ENCODE results near the gene RAB10. TPM values are rescaled to one million over a fixed set of nuclear protein-coding genes. Genes with fewer than 3 reads are reported as not detected.

The RAB10 gene
- total and polyA plus RNA-seq, 9 of the 15 experiments (the other 6 are each of a cell fraction or from before 2014, with no cell fraction given), result 25.1 to 214 (median 157) TPM

DNA sequence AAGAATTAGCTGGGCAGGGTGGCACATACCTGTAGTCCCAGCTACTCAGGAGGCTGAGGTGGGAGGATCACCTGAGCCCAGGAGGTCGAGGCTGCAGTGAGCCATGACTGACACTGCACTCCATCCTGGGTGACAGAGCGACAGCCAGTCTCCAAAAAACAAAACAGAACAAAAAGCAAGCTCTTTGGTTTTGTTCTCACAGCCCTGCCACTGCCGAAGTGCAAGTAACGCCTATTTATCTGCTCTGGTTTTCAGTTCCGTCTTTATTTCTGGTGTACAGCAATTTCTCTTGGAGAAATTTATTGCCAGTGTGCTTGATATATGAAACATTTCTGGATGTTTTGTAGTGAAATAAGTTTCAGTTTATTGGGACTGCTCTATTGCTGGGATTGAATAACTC is 61.9 kb downstream of the RAB10 start:
- H3K9ac ChIP-seq (ENCODE audit: insufficient read depth in 1 of 2, low read depth in 2 of 2, low read length in 2 of 2), result peak overlapping the region in 1 of 2 experiments; percentile 37; a peak in 1 of 4 replicates
- H3K79me2 ChIP-seq (ENCODE audit: control insufficient read depth, insufficient read depth, low read length), result peaks cover 98% of the 10 kb centered on the region
- in situ Hi-C loops (cut with MboI), result no loop called here
- no TSS peak for BruUV-seq (replicated peaks)
- H3K4me1 ChIP-seq (replicated peaks in 1 of 2; ENCODE audit: control insufficient read depth in 2 of 2, insufficient read depth in 2 of 2, low read length in 2 of 2), result no peaks in the 10 kb centered on the region
- intact Hi-C loops (cut with micrococcal nuclease), result no loop called here
- H3K9me3 ChIP-seq (replicated peaks; ENCODE audit: control insufficient read depth, insufficient read depth, low read depth, low read length), result no peaks in the 10 kb centered on the region
- H2AFZ ChIP-seq (ENCODE audit: low read depth, low read length), result no peak overlapping the region
- no peak for FAIRE-seq
- no peak overlapping the region for H3K27ac ChIP-seq (ENCODE audit: extremely low read depth, low read depth, low read length)
- no peak for ATAC-seq
- H4K20me1 ChIP-seq (replicated peaks; ENCODE audit: control insufficient read depth, insufficient read depth, low read length), result no peaks in the 10 kb centered on the region
- ChIA-PET POLR2A (interaction anchor here (0.9 to 1.3 kb wide), 3 partner anchors 9 to 53 kb away, joined by 3 read pairs; no protein-coding TSS in a partner anchor), CTCF (ENCODE audit: low intra/inter-chr PET ratio) (no interaction called here)
- H3K27me3 ChIP-seq (ENCODE audit: control insufficient read depth in 2 of 2, insufficient read depth in 2 of 2, low read length in 2 of 2), result no peaks in the 10 kb centered on the region
- H3K36me3 ChIP-seq (ENCODE audit: control insufficient read depth, insufficient read depth, low read length), result peaks cover 58% of the 10 kb centered on the region
- no peaks in the 10 kb centered on the region for H3K9me1 ChIP-seq (ENCODE audit: control insufficient read depth, insufficient read depth, low read length)
- DNase-seq (ENCODE audit: extremely low read depth in 1 of 4, low spot score in 3 of 4), result no peak
- TF ChIP-seq HDAC2 (IDR thresholded peaks at IDR 0.05) (no peak), E2F3 (CRISPR knock-in tag; IDR thresholded peaks at IDR 0.05) (no peak), ZNF584 (CRISPR knock-in tag; IDR thresholded peaks at IDR 0.05; ENCODE audit: low read depth) (no peak), NCOA6 (IDR thresholded peaks at IDR 0.05) (no peak), PHB (CRISPR knock-in tag; IDR thresholded peaks at IDR 0.05) (no peak), SREBF2 (CRISPR knock-in tag; IDR thresholded peaks at IDR 0.05) (no peak)
- TF ChIP-seq, protein P1, sequence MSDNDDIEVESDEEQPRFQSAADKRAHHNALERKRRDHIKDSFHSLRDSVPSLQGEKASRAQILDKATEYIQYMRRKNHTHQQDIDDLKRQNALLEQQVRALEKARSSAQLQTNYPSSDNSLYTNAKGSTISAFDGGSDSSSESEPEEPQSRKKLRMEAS (CRISPR knock-in tag; IDR thresholded peaks at IDR 0.05), result no peak
- H3K4me3 ChIP-seq, result no peak overlapping the region
- WGBS (ENCODE audit: insufficient coverage, low coverage, missing lambda C conversion rate), result 85% methylated on average over 5 of the region's 5 CpGs
- H3K4me2 ChIP-seq (ENCODE audit: insufficient read depth, low read length), result no peak overlapping the region

DNA sequence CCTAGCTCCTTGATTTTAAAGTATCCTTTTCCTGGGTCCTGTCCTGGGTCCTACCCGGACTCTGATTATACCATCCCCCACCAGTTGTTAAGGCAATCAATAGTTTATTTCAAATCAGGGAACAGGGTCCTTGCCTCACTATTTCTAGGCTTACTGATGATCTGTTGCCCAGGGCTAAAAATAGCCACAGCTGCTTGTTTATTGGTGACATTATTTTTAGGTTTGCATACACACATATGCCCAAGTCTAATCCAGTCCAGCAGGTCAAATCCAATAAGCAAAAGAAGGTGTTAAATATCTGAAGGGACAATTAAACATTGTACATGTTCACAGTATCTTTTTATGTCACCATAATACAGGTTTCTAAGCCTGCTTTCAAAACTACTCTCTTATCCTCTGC is 66.0 kb downstream of the RAB10 start:
- CTCF ChIA-PET (ENCODE audit: low intra/inter-chr PET ratio), result no interaction called here

More for the DNA sequence above, 66.0 kb downstream of the RAB10 start:
- intact Hi-C loops (cut with micrococcal nuclease) (no loop called here), in situ Hi-C loops (cut with MboI) (no loop called here)
- Histone ChIP-seq H3K4me2 (ENCODE audit: insufficient read depth, low read length) (no peak overlapping the region), H3K9ac (ENCODE audit: insufficient read depth in 1 of 2, low read depth in 2 of 2, low read length in 2 of 2) (no peak overlapping the region), H3K9me1 (ENCODE audit: control insufficient read depth, insufficient read depth, low read length) (no peaks in the 10 kb centered on the region), H2AFZ (ENCODE audit: low read depth, low read length) (no peak overlapping the region), H3K27me3 (ENCODE audit: control insufficient read depth in 2 of 2, insufficient read depth in 2 of 2, low read length in 2 of 2) (no peaks in the 10 kb centered on the region), H3K4me1 (replicated peaks in 1 of 2; ENCODE audit: control insufficient read depth in 2 of 2, insufficient read depth in 2 of 2, low read length in 2 of 2) (no peaks in the 10 kb centered on the region), H3K9me3 (replicated peaks; ENCODE audit: control insufficient read depth, insufficient read depth, low read depth, low read length) (0 out of 2 replicates have a peak, but pooled peaks cover 2% of the 10 kb centered on the region), H3K36me3 (ENCODE audit: control insufficient read depth, insufficient read depth, low read length) (peaks cover 79% of the 10 kb centered on the region), H3K4me3 (no peak overlapping the region), H4K20me1 (replicated peaks; ENCODE audit: control insufficient read depth, insufficient read depth, low read length) (no peaks in the 10 kb centered on the region), H3K79me2 (ENCODE audit: control insufficient read depth, insufficient read depth, low read length) (peaks cover 95% of the 10 kb centered on the region), H3K27ac (ENCODE audit: extremely low read depth, low read depth, low read length) (no peak overlapping the region)
- ATAC-seq, result no peak
- no peak for TF ChIP-seq RHOXF2B (CRISPR knock-in tag; conservative IDR thresholded peaks at IDR 0.05)
- TF ChIP-seq CREM (IDR thresholded peaks at IDR 0.05; ENCODE audit: low read depth), result no peak
- TF ChIP-seq ZNF583 (CRISPR knock-in tag; IDR thresholded peaks at IDR 0.05), result no peak
- WGBS (ENCODE audit: insufficient coverage, low coverage, missing lambda C conversion rate), result 93% methylated on average over 1 of the region's 1 CpG
- POLR2A ChIA-PET, result no interaction called here
- no TSS peak for BruUV-seq (replicated peaks)
- no peak for FAIRE-seq
- no peak for DNase-seq (ENCODE audit: extremely low read depth in 1 of 4, low spot score in 3 of 4)
